Astrocyte (in vitro differentiated cells and primary cell): Measurements from ENCODE around the gene KLF15.

Experiments used
- EZH2 ChIP-seq: IDR thresholded peaks from 2 replicates; pipeline ENCODE4 v1.6.1; 2012; ENCODE audit warnings: mild to moderate bottlenecking, low read length, inconsistent platforms; ENCODE audit not compliant: insufficient read depth
- TF ChIP-seq, protein P1 (sequence below): IDR thresholded peaks from 2 replicates; pipeline ENCODE4 v1.5.1; 2011; ENCODE audit warnings: low read depth, mild to moderate bottlenecking, inconsistent platforms, low read length, moderate library complexity; ENCODE audit not compliant: insufficient read depth

DNA sequence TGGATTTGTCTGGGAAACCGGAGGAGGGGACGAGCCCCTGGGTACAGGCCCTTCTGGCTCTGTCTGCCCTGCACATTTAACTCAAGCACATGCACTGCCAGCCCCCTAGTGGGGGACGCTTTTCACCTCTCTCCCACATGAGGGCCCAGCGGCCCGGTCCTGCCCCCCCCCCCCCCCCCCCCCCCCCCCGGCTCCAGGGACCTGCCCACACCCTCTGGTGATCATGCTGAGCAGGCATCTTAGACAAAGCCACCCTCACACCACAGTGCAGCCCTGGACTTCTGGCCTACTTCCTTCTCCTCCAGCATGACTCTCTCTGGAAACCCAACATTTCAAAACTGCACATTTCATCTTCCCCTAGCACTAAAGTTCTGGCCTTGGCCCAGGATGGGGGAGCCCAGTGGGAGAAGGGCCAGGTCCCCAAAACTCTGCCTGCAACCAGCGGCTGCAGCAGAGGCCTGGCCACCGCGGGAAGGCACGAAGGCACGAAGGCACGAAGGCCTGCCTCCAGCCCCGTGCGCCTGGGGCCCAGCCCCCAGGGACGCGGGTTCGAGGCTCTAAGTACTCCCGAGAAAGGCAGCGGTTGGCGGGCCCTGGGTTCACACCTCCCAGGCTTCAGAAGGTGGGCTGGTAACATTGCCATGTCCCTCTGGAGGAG is 14.1 kb downstream of the KLF15 start:
- TF ChIP-seq, protein P1, sequence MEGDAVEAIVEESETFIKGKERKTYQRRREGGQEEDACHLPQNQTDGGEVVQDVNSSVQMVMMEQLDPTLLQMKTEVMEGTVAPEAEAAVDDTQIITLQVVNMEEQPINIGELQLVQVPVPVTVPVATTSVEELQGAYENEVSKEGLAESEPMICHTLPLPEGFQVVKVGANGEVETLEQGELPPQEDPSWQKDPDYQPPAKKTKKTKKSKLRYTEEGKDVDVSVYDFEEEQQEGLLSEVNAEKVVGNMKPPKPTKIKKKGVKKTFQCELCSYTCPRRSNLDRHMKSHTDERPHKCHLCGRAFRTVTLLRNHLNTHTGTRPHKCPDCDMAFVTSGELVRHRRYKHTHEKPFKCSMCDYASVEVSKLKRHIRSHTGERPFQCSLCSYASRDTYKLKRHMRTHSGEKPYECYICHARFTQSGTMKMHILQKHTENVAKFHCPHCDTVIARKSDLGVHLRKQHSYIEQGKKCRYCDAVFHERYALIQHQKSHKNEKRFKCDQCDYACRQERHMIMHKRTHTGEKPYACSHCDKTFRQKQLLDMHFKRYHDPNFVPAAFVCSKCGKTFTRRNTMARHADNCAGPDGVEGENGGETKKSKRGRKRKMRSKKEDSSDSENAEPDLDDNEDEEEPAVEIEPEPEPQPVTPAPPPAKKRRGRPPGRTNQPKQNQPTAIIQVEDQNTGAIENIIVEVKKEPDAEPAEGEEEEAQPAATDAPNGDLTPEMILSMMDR: no peak
- TF ChIP-seq EZH2: no peak
